DMS 273 treated with DMSO at 0.1 percent for 48 hours (cell line): ENCODE measurements around the gene CASKIN1.
"Not testable (repeated sequence)": the region's sequence is repeated elsewhere in the genome, so short reads cannot be mapped to it uniquely, and the experiment has no call there.

Experiments
- DNase-seq: peaks from one replicate; lab custom pipeline; 2025; lab: John Stamatoyannopoulos, UW

The CASKIN1 gene

GRCh38 chr16:2133797-2134196 lies 62.6 kb downstream of the CASKIN1 start:
- DNase-seq, result not testable (repeated sequence)

- not testable (repeated sequence) for DNase-seq
Observed at GRCh38 chr16:2129890-2130447, 66.4 kb downstream of the CASKIN1 start.

- DNase-seq, result peak; percentile 31
Observed at GRCh38 chr16:2129251-2129650, 67.2 kb downstream of the CASKIN1 start.

GRCh38 chr16:2127630-2128280 lies 68.7 kb downstream of the CASKIN1 start:
- not testable (repeated sequence) for DNase-seq
